Mesendoderm (in vitro differentiated cells): ENCODE measurements around the gene HNRNPF.

Experiments used
- DNase-seq: peaks from one replicate; pipeline ENCODE4 v3.0.0; 2013
- H2AK5ac ChIP-seq: 2 replicates; pipeline ENCODE4 v1.6.1; 2013; ENCODE audit warnings: low read length, inconsistent platforms
- H2BK120ac ChIP-seq: 2 replicates; pipeline ENCODE4 v1.6.1; 2013; ENCODE audit warnings: low read depth, mild to moderate bottlenecking, low read length, moderate library complexity, mixed read lengths
- H2BK15ac ChIP-seq: replicated peaks from 2 replicates; pipeline ENCODE4 v1.6.1; 2013; ENCODE audit warnings: low read depth, mild to moderate bottlenecking, moderate library complexity
- H2BK5ac ChIP-seq: 2 replicates; pipeline ENCODE4 v1.6.1; 2013; ENCODE audit warnings: low read length, inconsistent platforms
- H3K18ac ChIP-seq: 2 replicates; pipeline ENCODE4 v1.6.1; 2013; ENCODE audit warnings: mild to moderate bottlenecking, low read length, mixed read lengths
- H3K23ac ChIP-seq: one replicate; pipeline ENCODE4 v1.6.1; 2013; ENCODE audit warnings: low read length
- H3K27ac ChIP-seq: 2 replicates; pipeline ENCODE4 v1.5.1; 2013; ENCODE audit warnings: low read depth, mild to moderate bottlenecking, inconsistent platforms, low read length, moderate library complexity
- H3K27me3 ChIP-seq: 2 replicates; pipeline ENCODE4 v1.6.1; 2013; ENCODE audit warnings: low read length, control low read depth, mild to moderate bottlenecking, inconsistent platforms; ENCODE audit not compliant: insufficient read depth, poor library complexity
- H3K36me3 ChIP-seq: 2 replicates; pipeline ENCODE4 v1.6.1; 2013; ENCODE audit warnings: low read length, inconsistent platforms; ENCODE audit not compliant: control insufficient read depth, insufficient read depth
- H3K4ac ChIP-seq: one replicate; pipeline ENCODE4 v1.6.1; 2013; ENCODE audit warnings: low read depth, mild to moderate bottlenecking, low read length, moderate library complexity
- H3K4me1 ChIP-seq: 2 replicates; pipeline ENCODE4 v1.6.1; 2013; ENCODE audit warnings: low read depth, low read length, inconsistent platforms; ENCODE audit not compliant: control insufficient read depth
- H3K4me2 ChIP-seq: 2 replicates; pipeline ENCODE4 v1.6.1; 2013; ENCODE audit warnings: low read length
- H3K4me3 ChIP-seq: 2 replicates; pipeline ENCODE4 v1.5.1; 2013; ENCODE audit warnings: mild to moderate bottlenecking, low read length
- H3K56ac ChIP-seq: one replicate; pipeline ENCODE4 v1.6.1; 2013; ENCODE audit warnings: low read length
- H3K79me1 ChIP-seq: 2 replicates; pipeline ENCODE4 v1.6.1; 2013; ENCODE audit warnings: low read length, inconsistent platforms
- H3K79me2 ChIP-seq: 2 replicates; pipeline ENCODE4 v1.6.1; 2013; ENCODE audit warnings: mild to moderate bottlenecking, low read length; ENCODE audit not compliant: control insufficient read depth, insufficient read depth
- H3K9ac ChIP-seq: 2 replicates; pipeline ENCODE4 v1.6.1; 2013; ENCODE audit warnings: low read length, inconsistent platforms
- H4K5ac ChIP-seq: one replicate; pipeline ENCODE4 v1.6.1; 2013; ENCODE audit warnings: low read length
- H4K8ac ChIP-seq: one replicate; pipeline ENCODE4 v1.6.1; 2013; ENCODE audit warnings: low read depth, mild to moderate bottlenecking, control low read depth, low read length, moderate library complexity
- WGBS: extraction: QIAGEN DNeasy Blood & Tissue Kit; methylation state at CpG from one replicate; pipeline ENCODE4 v1.1.7; 2013; ENCODE audit warnings: low lambda C conversion rate, missing lambda C conversion rate; ENCODE audit not compliant: insufficient coverage; ENCODE audit errors: extremely low coverage; 5-methylcytosine and 5-hydroxymethylcytosine counted together

The HNRNPF gene

DNA sequence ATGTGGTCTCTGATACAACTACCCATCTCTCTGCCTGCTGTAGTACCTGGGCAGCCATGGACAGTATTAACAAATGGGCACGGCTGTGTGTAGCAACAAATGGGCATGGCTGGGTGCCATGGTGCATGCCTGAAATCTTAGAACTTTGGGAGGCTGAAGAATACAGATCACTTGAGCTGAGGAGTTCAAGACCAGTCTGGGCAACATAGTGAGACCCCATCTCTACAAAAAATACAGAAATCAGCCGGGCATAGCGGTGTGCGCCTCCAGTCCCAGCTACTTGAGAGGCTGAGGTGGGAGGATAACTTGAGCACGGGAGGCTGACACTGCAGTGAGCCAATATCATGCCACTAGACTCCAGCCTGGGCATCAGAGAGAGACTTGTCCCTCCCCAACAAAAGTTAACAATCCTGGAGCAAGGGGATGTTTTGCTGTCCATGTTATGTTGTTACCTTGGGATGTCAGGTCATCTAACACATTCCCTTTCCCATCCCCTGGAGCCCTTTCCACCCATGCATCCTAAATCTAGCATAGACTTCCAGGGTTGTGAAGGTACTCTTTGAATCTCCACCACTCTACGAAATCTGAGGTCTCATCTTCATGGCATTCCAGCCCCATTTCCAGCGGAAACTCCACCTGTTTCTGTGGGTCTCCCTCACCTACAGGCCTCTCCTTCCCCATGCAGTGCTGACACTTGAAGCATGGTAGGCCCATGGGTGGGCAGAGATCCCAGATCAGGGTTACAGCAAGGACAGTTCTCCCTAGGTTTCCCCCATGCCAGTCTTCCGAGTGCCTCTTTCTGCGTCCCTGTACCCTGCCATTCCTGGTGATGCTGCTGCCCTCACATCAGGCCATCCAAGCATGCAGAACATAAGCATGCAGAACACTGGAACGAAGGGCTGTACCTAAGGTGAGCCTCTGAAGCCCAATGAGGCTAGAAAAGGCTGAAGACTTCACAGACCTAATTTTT lies 24.4 kb downstream of the HNRNPF start:
- no CpG with 5 or more reads among the region's 10 CpGs for WGBS
- no peak overlapping the region for H4K8ac ChIP-seq
- no peak overlapping the region for H2BK5ac ChIP-seq
- H3K23ac ChIP-seq = no peak overlapping the region
- H3K79me1 ChIP-seq = peaks cover 15% of the 10 kb centered on the region
- no peak overlapping the region for H4K5ac ChIP-seq
- H3K79me2 ChIP-seq = peaks cover 11% of the 10 kb centered on the region
- H2BK120ac ChIP-seq = no peak overlapping the region
- no peak overlapping the region for H3K27ac ChIP-seq
- H2AK5ac ChIP-seq = no peak overlapping the region
- H3K27me3 ChIP-seq = no peaks in the 10 kb centered on the region
- no peaks in the 10 kb centered on the region for H3K4me1 ChIP-seq
- H3K18ac ChIP-seq = no peak overlapping the region
- peaks cover 14% of the 10 kb centered on the region for H3K36me3 ChIP-seq
- no peak overlapping the region for H3K4ac ChIP-seq
- DNase-seq = no peak
- no peak overlapping the region for H2BK15ac ChIP-seq
- no peak overlapping the region for H3K56ac ChIP-seq
- H3K9ac ChIP-seq = no peak overlapping the region
- no peak overlapping the region for H3K4me2 ChIP-seq
- H3K4me3 ChIP-seq = no peak overlapping the region

DNA sequence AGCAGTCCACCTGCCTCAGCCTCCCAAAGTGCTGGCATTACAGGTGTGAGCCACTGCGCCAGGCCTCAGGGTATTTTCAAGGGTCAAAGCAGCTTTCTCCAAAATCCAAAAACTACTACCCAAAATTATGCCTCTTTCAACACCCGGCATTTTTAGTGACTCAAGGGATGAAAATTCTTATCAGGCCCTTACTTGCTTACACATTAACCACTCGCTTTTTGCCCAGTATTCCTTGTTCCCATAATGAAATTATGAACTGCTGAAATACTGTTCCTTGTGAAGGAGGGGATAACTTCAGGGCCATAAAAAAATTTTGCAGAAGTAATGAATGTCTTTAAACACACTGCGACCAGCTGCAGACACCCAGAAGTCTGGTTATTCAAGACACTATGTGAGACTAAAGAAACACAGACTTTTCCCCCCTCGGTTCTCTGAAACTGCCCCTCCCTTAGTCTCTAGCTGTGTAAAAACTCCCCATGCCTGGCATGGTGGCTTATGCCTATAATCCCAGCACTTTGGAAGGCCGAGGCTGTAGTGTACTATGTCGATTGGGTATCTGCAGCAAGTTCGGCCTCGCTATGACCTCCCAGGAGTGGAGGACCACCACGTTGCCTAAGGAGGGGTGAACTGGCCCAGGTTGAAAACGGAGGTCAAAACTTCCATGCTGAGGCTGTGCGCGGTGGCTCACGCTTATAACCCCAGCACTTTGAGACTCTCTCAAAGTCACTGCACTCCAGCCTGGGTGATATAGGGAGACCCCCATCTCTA lies 25.6 kb downstream of the HNRNPF start:
- Histone ChIP-seq H2BK5ac (no peak overlapping the region), H3K27ac (no peak overlapping the region), H3K36me3 (peaks cover 12% of the 10 kb centered on the region), H3K9ac (no peak overlapping the region), H3K79me1 (peaks cover 12% of the 10 kb centered on the region), H3K79me2 (peaks cover 5% of the 10 kb centered on the region), H3K23ac (no peak overlapping the region), H3K4ac (no peak overlapping the region), H3K4me2 (no peak overlapping the region), H3K4me1 (no peaks in the 10 kb centered on the region), H4K8ac (no peak overlapping the region), H3K18ac (no peak overlapping the region), H3K56ac (no peak overlapping the region), H4K5ac (no peak overlapping the region), H2BK120ac (no peak overlapping the region), H3K27me3 (no peaks in the 10 kb centered on the region), H2AK5ac (no peak overlapping the region), H2BK15ac (no peak overlapping the region), H3K4me3 (no peak overlapping the region)
- WGBS = no CpG with 5 or more reads among the region's 14 CpGs
- no peak for DNase-seq

DNA sequence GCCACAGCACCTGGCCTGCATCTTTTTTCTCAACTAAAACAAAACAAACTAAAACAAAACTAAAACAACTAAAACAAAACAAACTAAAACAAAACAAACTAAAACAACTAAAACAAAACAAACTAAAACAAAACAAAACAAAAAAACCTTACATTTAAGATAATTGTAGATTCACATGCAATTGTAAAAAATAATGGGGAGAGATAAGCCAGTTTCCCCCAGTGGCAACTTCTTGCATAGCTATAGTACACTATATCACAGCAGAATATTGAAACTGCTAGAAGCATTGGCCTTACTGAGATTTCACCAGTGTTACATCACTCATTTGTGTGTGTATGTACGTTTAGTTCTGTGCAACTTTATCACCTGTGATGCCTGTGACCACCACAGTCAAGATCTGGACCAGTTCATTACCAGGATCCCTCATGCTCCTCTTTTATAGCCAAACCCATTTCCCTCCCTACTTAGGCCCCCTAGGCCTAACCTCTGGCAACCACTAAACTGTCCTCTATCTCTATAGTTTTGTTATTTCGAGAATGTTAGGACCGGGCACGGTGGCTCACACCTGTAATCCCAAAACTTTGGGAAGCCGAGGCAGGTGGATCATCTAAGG lies 28.3 kb downstream of the HNRNPF start:
- Histone ChIP-seq H3K23ac (no peak overlapping the region), H2BK5ac (no peak overlapping the region), H3K79me1 (no peaks in the 10 kb centered on the region), H3K4ac (no peak overlapping the region), H3K4me2 (no peak overlapping the region), H2AK5ac (no peak overlapping the region), H3K36me3 (no peaks in the 10 kb centered on the region), H3K27ac (no peak overlapping the region), H4K8ac (no peak overlapping the region), H2BK15ac (no peak overlapping the region), H3K79me2 (no peaks in the 10 kb centered on the region), H3K9ac (no peak overlapping the region), H3K4me3 (no peak overlapping the region), H3K27me3 (no peaks in the 10 kb centered on the region), H3K4me1 (peaks cover 3% of the 10 kb centered on the region), H4K5ac (no peak overlapping the region), H3K56ac (no peak overlapping the region), H3K18ac (no peak overlapping the region), H2BK120ac (no peak overlapping the region)
- no CpG with 5 or more reads among the region's 5 CpGs for WGBS
- DNase-seq = no peak

DNA sequence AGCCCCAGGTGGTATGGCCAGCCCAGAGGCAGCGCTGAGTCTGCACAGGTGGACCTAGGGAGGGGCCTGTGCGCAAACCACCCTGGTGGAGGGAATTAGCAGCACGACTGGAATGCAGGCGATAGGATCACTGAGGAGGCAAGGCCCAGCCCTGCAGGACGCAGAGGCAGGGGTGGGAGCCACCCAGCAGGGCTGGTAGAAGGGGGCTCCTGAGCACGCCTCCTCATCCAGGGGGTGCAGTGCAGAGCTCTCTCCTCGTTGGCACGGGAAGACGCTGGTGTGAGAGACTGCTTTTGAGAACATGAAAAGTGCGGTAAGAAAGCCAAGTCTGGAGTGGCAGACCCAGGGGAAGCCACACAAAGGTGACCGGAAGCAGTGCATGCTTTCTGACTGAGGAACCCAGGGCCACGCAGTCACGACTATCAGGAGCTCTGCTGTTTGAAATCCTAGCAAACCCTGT lies 31.5 kb downstream of the HNRNPF start:
- peak; percentile 82 for DNase-seq
- Histone ChIP-seq H3K4me2 (no peak overlapping the region), H2BK120ac (no peak overlapping the region), H3K9ac (peak overlapping the region; percentile 24), H3K27ac (no peak overlapping the region), H3K56ac (peak overlapping the region; percentile 60), H2BK15ac (no peak overlapping the region), H3K79me2 (no peaks in the 10 kb centered on the region), H3K4ac (no peak overlapping the region), H3K27me3 (no peaks in the 10 kb centered on the region), H2AK5ac (no peak overlapping the region), H3K36me3 (no peaks in the 10 kb centered on the region), H3K79me1 (no peaks in the 10 kb centered on the region), H2BK5ac (no peak overlapping the region), H4K8ac (no peak overlapping the region), H3K4me1 (peaks cover 3% of the 10 kb centered on the region), H3K18ac (no peak overlapping the region), H3K4me3 (no peak overlapping the region), H3K23ac (no peak overlapping the region), H4K5ac (no peak overlapping the region)
- no CpG with 5 or more reads among the region's 13 CpGs for WGBS

DNA sequence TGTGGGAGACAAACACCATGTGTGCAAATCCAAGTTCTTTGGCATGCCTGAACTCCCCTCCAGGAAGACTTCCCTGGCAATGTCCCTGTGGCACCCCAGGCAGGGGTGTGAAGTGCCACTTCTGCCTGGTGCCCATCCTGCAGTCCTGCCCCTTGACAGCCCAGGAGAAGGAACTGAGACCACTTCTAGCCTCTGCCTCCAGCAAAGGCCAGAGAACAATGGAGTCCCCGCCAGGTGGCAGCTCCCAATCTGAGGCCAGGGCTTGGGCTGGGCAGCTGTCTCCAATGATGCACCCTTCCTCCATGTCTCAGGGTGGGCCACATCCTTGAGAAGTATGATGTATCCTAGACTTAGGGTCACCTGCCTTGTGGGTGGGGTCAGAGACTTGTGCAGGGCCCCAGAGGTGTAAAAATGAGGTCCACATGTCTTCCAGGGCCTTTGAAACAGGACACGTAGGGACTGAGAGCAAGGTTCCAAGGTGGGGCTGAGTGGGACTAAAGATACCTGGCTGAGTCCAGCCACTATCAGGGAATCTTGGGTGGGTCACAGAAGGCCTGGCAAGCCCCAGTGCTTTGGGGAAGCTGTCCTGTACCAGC lies 32.1 kb downstream of the HNRNPF start:
- no peak overlapping the region for H3K27ac ChIP-seq
- WGBS = no CpG with 5 or more reads among the region's 2 CpGs
- H3K27me3 ChIP-seq = no peaks in the 10 kb centered on the region
- no peaks in the 10 kb centered on the region for H3K36me3 ChIP-seq
- no peak overlapping the region for H3K23ac ChIP-seq
- no peak overlapping the region for H2BK120ac ChIP-seq
- no peak overlapping the region for H2BK15ac ChIP-seq
- no peak overlapping the region for H3K4ac ChIP-seq
- no peak overlapping the region for H3K56ac ChIP-seq
- H3K18ac ChIP-seq = no peak overlapping the region
- H2BK5ac ChIP-seq = no peak overlapping the region
- H3K4me3 ChIP-seq = no peak overlapping the region
- H2AK5ac ChIP-seq = no peak overlapping the region
- H3K4me1 ChIP-seq = peaks cover 3% of the 10 kb centered on the region
- no peak overlapping the region for H3K4me2 ChIP-seq
- H3K79me2 ChIP-seq = no peaks in the 10 kb centered on the region
- no peak for DNase-seq
- H3K9ac ChIP-seq = no peak overlapping the region
- H3K79me1 ChIP-seq = no peaks in the 10 kb centered on the region
- no peak overlapping the region for H4K5ac ChIP-seq
- no peak overlapping the region for H4K8ac ChIP-seq
